G401 (cell line): ENCODE data around the gene TAF8. TPM values are rescaled to one million over a fixed set of nuclear protein-coding genes. Genes with fewer than 3 reads are reported as not detected.

Experiments used
- DNase-seq: peaks from one replicate; pipeline ENCODE4 v3.0.0-alpha.2; 2015; ENCODE audit warnings: low spot score
- in situ Hi-C: cut with HindIII; loops from 2 replicates; pipeline ENCODE4 v1.10.0; 2016; ENCODE audit warnings: low sequenced_read_pairs, mixed read lengths
- total RNA-seq: library from RNA; depleted of rRNA; stranded (reverse); fragments of >200 nt; shearing (Covaris generic); gene quantifications from 2 replicates; pipeline ENCODE4 v1.2.3, GENCODE V29; 2014

The TAF8 gene
- total RNA-seq, 1 experiment from 2014 or later = 28.2 TPM

- in situ Hi-C loops = loop anchor here (5.0 kb wide), 1 partner anchor 62 kb away; the partner anchor contains the start of gene GUCA1A
- no peak for DNase-seq
Measured at GRCh38 chr6:42110683-42111082, 60.4 kb downstream of the TAF8 start.

- no peak for DNase-seq
- in situ Hi-C loops = loop anchor here (5.0 kb wide), 1 partner anchor 60 kb away; the partner anchor contains the start of gene GUCA1A
Measured at GRCh38 chr6:42112351-42112750, 62.0 kb downstream of the TAF8 start.

GRCh38 chr6:42113936-42114636, 63.8 kb downstream of the TAF8 start:
- in situ Hi-C loops = loop anchor here (5.0 kb wide), 1 partner anchor 58 kb away; the partner anchor contains the start of gene GUCA1A
- DNase-seq = no peak

- in situ Hi-C loops = no loop called here
- no peak for DNase-seq
Measured at GRCh38 chr6:42117843-42118161, 67.5 kb downstream of the TAF8 start.

- peak; percentile 80 for DNase-seq
- in situ Hi-C loops = no loop called here
Measured at GRCh38 chr6:42118162-42119001, 68.1 kb downstream of the TAF8 start.

- in situ Hi-C loops = no loop called here
- DNase-seq = no peak
Measured at GRCh38 chr6:42120895-42121865, 70.9 kb downstream of the TAF8 start.

- DNase-seq = no peak
- in situ Hi-C loops = no loop called here
Measured at GRCh38 chr6:42123379-42124103, 73.2 kb downstream of the TAF8 start.

GRCh38 chr6:42124223-42124836, 74.0 kb downstream of the TAF8 start:
- no peak for DNase-seq
- in situ Hi-C loops = no loop called here

- no peak for DNase-seq
- in situ Hi-C loops = no loop called here
Measured at GRCh38 chr6:42125231-42125630, 74.9 kb downstream of the TAF8 start.

- DNase-seq = no peak
- in situ Hi-C loops = no loop called here
Measured at GRCh38 chr6:42125663-42126062, 75.3 kb downstream of the TAF8 start.

GRCh38 chr6:42128460-42129359, 78.4 kb downstream of the TAF8 start:
- in situ Hi-C loops = no loop called here
- DNase-seq = no peak

- in situ Hi-C loops = no loop called here
Measured at GRCh38 chr6:42129360-42129676, 79.0 kb downstream of the TAF8 start.

GRCh38 chr6:42131531-42131930, 81.2 kb downstream of the TAF8 start:
- no peak for DNase-seq
- in situ Hi-C loops = no loop called here

More at GRCh38 chr6:42129360-42129676, 79.0 kb downstream of the TAF8 start:
- DNase-seq = no peak

GRCh38 chr6:42133926-42134325, 83.6 kb downstream of the TAF8 start:
- in situ Hi-C loops = no loop called here

GRCh38 chr6:42135161-42135560, 84.8 kb downstream of the TAF8 start:
- in situ Hi-C loops = no loop called here
- no peak for DNase-seq

More at GRCh38 chr6:42133926-42134325, 83.6 kb downstream of the TAF8 start:
- DNase-seq = no peak

- DNase-seq = no peak
- in situ Hi-C loops = no loop called here
Measured at GRCh38 chr6:42135722-42136121, 85.4 kb downstream of the TAF8 start.

GRCh38 chr6:42136508-42137193, 86.3 kb downstream of the TAF8 start:
- in situ Hi-C loops = no loop called here
- peak; percentile 58 for DNase-seq
